Ascending aorta (tissue), 2 donors: ENCODE results near the gene SPRED3. TPM values are rescaled to one million over a fixed set of nuclear protein-coding genes. Genes with fewer than 3 reads are reported as not detected.

ENCODE experiments used
- DNase-seq, 2 donors: peaks; one replicate each; pipeline ENCODE4 v3.0.0-alpha.2; 2019; ENCODE audit warnings: low spot score in 2 of 2
- H3K27ac ChIP-seq, 2 donors: fragments of 200-600 bp; sonication (generic); one replicate each; pipeline ENCODE4 v1.5.1; 2016 to 2017; ENCODE audit warnings: mild to moderate bottlenecking in 1 of 2
- H3K27me3 ChIP-seq: fragments of 200-600 bp; sonication (generic); one replicate; pipeline ENCODE4 v1.5.1; 2017
- H3K36me3 ChIP-seq, 2 donors: fragments of 200-600 bp; sonication (generic); one replicate each; pipeline ENCODE4 v1.5.1; 2016
- H3K4me1 ChIP-seq, 2 donors: fragments of 200-600 bp; sonication (generic); one replicate each; pipeline ENCODE4 v1.5.1; 2016 to 2017; ENCODE audit warnings: mild to moderate bottlenecking in 1 of 2
- H3K4me3 ChIP-seq, 2 donors: fragments of 200-600 bp; sonication (generic); one replicate each; pipeline ENCODE4 v1.5.1; 2016 to 2017; ENCODE audit warnings: mild to moderate bottlenecking in 1 of 2
- H3K9me3 ChIP-seq, 2 donors: fragments of 200-600 bp; sonication (generic); one replicate each; pipeline ENCODE4 v1.5.1; 2016
- CTCF ChIP-seq, 3 experiments: fragments of 200-600 bp in 2 of 3; fragments of 450-650 bp in 1 of 3; sonication (generic) in 2 of 3; IDR thresholded peaks; one replicate each; pipeline ENCODE4 v1.5.1; 2016 to 2019; ENCODE audit warnings: antibody characterized with exemption in 3 of 3, mild to moderate bottlenecking in 1 of 3, moderate library complexity in 1 of 3
- intact Hi-C: fragments of 100-400 bp; cut with DNase I; formaldehyde crosslinking; loops from one replicate; pipeline ENCODE4 v1.15.1; 2023
- total RNA-seq: library from RNA; depleted of rRNA; stranded (reverse); fragments of >200 nt; gene quantifications from one replicate; pipeline ENCODE4 v1.1.0, GENCODE V29; 2016

The SPRED3 gene
- total RNA-seq, 1 donor from 2014 or later, result 18.3 TPM

- Histone ChIP-seq H3K4me3 (no peak overlapping the region), H3K27ac (no peak overlapping the region), H3K36me3 (no peaks in the 10 kb centered on the region), H3K9me3 (no peaks in the 10 kb centered on the region), H3K4me1 (no peaks in the 10 kb centered on the region), H3K27me3 (peaks cover 9% of the 10 kb centered on the region)
- intact Hi-C loops, result no loop called here
- no peak for DNase-seq
- TF ChIP-seq CTCF (IDR thresholded peaks at IDR 0.05), result no peak
Observed at GRCh38 chr19:38437295-38437694, 48.8 kb downstream of the SPRED3 start.

GRCh38 chr19:38437917-38438316 lies 49.4 kb downstream of the SPRED3 start:
- H3K36me3 ChIP-seq, result no peaks in the 10 kb centered on the region
- TF ChIP-seq CTCF (IDR thresholded peaks at IDR 0.05), result no peak
- no peak overlapping the region for H3K27ac ChIP-seq
- intact Hi-C loops, result no loop called here
- DNase-seq, result no peak
- no peak overlapping the region for H3K4me3 ChIP-seq
- H3K9me3 ChIP-seq, result no peaks in the 10 kb centered on the region
- H3K4me1 ChIP-seq, result no peaks in the 10 kb centered on the region
- H3K27me3 ChIP-seq, result peaks cover 9% of the 10 kb centered on the region

- no peak for TF ChIP-seq CTCF (IDR thresholded peaks at IDR 0.05)
- H3K27ac ChIP-seq, result no peak overlapping the region
- intact Hi-C loops, result no loop called here
- H3K27me3 ChIP-seq, result no peaks in the 10 kb centered on the region
- no peaks in the 10 kb centered on the region for H3K9me3 ChIP-seq
- no peak for DNase-seq
- no peak overlapping the region for H3K4me3 ChIP-seq
- H3K36me3 ChIP-seq, result no peaks in the 10 kb centered on the region
- H3K4me1 ChIP-seq, result no peaks in the 10 kb centered on the region
Observed at GRCh38 chr19:38440592-38440991, 52.1 kb downstream of the SPRED3 start.

GRCh38 chr19:38441657-38442348 lies 53.3 kb downstream of the SPRED3 start:
- Histone ChIP-seq H3K36me3 (no peaks in the 10 kb centered on the region), H3K27me3 (no peaks in the 10 kb centered on the region), H3K4me3 (no peak overlapping the region), H3K27ac (no peak overlapping the region), H3K9me3 (no peaks in the 10 kb centered on the region), H3K4me1 (no peaks in the 10 kb centered on the region)
- TF ChIP-seq CTCF (IDR thresholded peaks at IDR 0.05), result no peak
- intact Hi-C loops, result no loop called here
- no peak for DNase-seq

GRCh38 chr19:38442736-38443135 lies 54.2 kb downstream of the SPRED3 start:
- Histone ChIP-seq H3K27ac (no peak overlapping the region), H3K4me3 (no peak overlapping the region), H3K9me3 (no peaks in the 10 kb centered on the region), H3K4me1 (no peaks in the 10 kb centered on the region), H3K36me3 (no peaks in the 10 kb centered on the region), H3K27me3 (no peaks in the 10 kb centered on the region)
- DNase-seq, result no peak
- no peak for TF ChIP-seq CTCF (IDR thresholded peaks at IDR 0.05)
- intact Hi-C loops, result no loop called here
